ENCODE data around the gene KMT2B. TPM values are rescaled to one million over a fixed set of nuclear protein-coding genes. Genes with fewer than 3 reads are reported as not detected.

The KMT2B gene
- total and polyA plus RNA-seq, 2 experiments from 2014 or later, result 15.8 to 49.8 TPM

DNA sequence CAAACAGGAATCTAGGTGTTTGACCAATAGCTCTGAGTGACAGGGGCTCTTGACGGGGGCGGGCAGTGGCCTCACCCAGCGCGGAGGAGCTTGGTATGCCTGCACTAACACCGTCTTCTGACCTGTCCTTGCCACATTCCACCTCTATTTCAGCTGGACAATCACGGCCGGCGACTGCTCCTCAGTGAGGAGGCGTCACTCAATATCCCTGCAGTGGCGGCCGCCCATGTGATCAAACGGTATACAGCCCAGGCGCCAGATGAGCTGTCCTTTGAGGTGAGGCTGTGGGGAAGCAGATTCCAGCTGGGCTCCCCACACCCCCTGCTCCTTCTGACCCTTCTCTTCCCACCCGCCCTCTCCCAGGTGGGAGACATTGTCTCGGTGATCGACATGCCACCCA is 62.3 kb downstream of the KMT2B start (continued):
- TF ChIP-seq ZNF331 (CRISPR knock-in tag; IDR thresholded peaks at IDR 0.05; ENCODE audit: low read depth), result no peak
- no peak for TF ChIP-seq POLR2AphosphoS5 (IDR thresholded peaks at IDR 0.05; ENCODE audit: low read depth)
- TF ChIP-seq NANOG (IDR thresholded peaks at IDR 0.05; ENCODE audit: borderline replicate concordance), result no peak
- TF ChIP-seq, protein P1, sequence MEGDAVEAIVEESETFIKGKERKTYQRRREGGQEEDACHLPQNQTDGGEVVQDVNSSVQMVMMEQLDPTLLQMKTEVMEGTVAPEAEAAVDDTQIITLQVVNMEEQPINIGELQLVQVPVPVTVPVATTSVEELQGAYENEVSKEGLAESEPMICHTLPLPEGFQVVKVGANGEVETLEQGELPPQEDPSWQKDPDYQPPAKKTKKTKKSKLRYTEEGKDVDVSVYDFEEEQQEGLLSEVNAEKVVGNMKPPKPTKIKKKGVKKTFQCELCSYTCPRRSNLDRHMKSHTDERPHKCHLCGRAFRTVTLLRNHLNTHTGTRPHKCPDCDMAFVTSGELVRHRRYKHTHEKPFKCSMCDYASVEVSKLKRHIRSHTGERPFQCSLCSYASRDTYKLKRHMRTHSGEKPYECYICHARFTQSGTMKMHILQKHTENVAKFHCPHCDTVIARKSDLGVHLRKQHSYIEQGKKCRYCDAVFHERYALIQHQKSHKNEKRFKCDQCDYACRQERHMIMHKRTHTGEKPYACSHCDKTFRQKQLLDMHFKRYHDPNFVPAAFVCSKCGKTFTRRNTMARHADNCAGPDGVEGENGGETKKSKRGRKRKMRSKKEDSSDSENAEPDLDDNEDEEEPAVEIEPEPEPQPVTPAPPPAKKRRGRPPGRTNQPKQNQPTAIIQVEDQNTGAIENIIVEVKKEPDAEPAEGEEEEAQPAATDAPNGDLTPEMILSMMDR (conservative IDR thresholded peaks at IDR 0.05; ENCODE audit: low read depth in 2 of 2), result no peak
- TF ChIP-seq ZNF114 (CRISPR knock-in tag; IDR thresholded peaks at IDR 0.05), result no peak

DNA sequence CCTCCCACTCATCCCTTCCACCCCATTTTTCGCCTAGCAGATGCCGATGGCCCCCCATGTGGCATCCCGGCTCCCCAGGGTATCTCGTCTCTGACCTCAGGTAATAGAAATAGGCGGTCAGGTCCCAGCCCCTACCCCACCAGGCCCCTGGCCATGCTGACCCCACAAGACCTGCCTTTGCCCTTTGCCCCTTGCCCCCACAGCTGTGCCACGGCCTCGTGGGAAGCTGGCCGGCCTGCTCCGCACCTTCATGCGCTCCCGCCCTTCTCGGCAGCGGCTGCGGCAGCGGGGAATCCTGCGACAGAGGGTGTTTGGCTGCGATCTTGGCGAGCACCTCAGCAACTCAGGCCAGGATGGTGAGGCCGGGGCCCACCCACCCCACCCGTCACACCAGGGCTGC is 62.9 kb downstream of the KMT2B start:
- Histone ChIP-seq H3K4me3 (no peak overlapping the region), H3K27ac (ENCODE audit: low read depth) (no peak overlapping the region)
- TF ChIP-seq, protein P1 (conservative IDR thresholded peaks at IDR 0.05; ENCODE audit: low read depth in 2 of 2), result no peak
- no peak for TF ChIP-seq JUNB (IDR thresholded peaks at IDR 0.05; ENCODE audit: unreplicated experiment)
- TF ChIP-seq EZH2phosphoT487 (IDR thresholded peaks at IDR 0.05; ENCODE audit: unreplicated experiment), result no peak
- TF ChIP-seq STAT1 (IDR thresholded peaks at IDR 0.05; ENCODE audit: unreplicated experiment), result no peak
- no peak for TF ChIP-seq EZH2 (IDR thresholded peaks at IDR 0.05; ENCODE audit: low read depth, unreplicated experiment)
- no peak for TF ChIP-seq ETS1 (IDR thresholded peaks at IDR 0.05)
- no peak for TF ChIP-seq NANOG (IDR thresholded peaks at IDR 0.05; ENCODE audit: borderline replicate concordance)
- TF ChIP-seq, protein P2, sequence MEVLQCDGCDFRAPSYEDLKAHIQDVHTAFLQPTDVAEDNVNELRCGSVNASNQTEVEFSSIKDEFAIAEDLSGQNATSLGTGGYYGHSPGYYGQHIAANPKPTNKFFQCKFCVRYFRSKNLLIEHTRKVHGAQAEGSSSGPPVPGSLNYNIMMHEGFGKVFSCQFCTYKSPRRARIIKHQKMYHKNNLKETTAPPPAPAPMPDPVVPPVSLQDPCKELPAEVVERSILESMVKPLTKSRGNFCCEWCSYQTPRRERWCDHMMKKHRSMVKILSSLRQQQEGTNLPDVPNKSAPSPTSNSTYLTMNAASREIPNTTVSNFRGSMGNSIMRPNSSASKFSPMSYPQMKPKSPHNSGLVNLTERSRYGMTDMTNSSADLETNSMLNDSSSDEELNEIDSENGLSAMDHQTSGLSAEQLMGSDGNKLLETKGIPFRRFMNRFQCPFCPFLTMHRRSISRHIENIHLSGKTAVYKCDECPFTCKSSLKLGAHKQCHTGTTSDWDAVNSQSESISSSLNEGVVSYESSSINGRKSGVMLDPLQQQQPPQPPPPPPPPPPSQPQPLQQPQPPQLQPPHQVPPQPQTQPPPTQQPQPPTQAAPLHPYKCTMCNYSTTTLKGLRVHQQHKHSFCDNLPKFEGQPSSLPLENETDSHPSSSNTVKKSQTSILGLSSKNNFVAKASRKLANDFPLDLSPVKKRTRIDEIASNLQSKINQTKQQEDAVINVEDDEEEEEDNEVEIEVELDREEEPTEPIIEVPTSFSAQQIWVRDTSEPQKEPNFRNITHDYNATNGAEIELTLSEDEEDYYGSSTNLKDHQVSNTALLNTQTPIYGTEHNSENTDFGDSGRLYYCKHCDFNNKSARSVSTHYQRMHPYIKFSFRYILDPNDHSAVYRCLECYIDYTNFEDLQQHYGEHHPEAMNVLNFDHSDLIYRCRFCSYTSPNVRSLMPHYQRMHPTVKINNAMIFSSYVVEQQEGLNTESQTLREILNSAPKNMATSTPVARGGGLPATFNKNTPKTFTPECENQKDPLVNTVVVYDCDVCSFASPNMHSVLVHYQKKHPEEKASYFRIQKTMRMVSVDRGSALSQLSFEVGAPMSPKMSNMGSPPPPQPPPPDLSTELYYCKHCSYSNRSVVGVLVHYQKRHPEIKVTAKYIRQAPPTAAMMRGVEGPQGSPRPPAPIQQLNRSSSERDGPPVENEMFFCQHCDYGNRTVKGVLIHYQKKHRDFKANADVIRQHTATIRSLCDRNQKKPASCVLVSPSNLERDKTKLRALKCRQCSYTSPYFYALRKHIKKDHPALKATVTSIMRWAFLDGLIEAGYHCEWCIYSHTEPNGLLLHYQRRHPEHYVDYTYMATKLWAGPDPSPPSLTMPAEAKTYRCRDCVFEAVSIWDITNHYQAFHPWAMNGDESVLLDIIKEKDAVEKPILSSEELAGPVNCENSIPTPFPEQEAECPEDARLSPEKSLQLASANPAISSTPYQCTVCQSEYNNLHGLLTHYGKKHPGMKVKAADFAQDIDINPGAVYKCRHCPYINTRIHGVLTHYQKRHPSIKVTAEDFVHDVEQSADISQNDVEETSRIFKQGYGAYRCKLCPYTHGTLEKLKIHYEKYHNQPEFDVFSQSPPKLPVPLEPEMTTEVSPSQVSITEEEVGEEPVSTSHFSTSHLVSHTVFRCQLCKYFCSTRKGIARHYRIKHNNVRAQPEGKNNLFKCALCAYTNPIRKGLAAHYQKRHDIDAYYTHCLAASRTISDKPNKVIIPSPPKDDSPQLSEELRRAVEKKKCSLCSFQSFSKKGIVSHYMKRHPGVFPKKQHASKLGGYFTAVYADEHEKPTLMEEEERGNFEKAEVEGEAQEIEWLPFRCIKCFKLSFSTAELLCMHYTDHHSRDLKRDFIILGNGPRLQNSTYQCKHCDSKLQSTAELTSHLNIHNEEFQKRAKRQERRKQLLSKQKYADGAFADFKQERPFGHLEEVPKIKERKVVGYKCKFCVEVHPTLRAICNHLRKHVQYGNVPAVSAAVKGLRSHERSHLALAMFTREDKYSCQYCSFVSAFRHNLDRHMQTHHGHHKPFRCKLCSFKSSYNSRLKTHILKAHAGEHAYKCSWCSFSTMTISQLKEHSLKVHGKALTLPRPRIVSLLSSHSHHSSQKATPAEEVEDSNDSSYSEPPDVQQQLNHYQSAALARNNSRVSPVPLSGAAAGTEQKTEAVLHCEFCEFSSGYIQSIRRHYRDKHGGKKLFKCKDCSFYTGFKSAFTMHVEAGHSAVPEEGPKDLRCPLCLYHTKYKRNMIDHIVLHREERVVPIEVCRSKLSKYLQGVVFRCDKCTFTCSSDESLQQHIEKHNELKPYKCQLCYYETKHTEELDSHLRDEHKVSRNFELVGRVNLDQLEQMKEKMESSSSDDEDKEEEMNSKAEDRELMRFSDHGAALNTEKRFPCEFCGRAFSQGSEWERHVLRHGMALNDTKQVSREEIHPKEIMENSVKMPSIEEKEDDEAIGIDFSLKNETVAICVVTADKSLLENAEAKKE (CRISPR knock-in tag; IDR thresholded peaks at IDR 0.05), result no peak

More for the DNA sequence above, 62.9 kb downstream of the KMT2B start:
- Histone ChIP-seq H3K36me3 (ENCODE audit: insufficient read depth) (no peaks in the 10 kb centered on the region), H3K79me2 (replicated peaks; ENCODE audit: insufficient read depth) (no peaks in the 10 kb centered on the region), H3F3A (replicated peaks; ENCODE audit: low read depth) (0 out of 2 replicates have a peak, but pooled peaks cover 3% of the 10 kb centered on the region), H3K4me2 (no peak overlapping the region), H3K9me2 (ENCODE audit: insufficient read depth) (no peaks in the 10 kb centered on the region), H4K20me1 (replicated peaks; ENCODE audit: insufficient read depth) (no peaks in the 10 kb centered on the region), H2AFZ (no peak overlapping the region), H3K4me1 (ENCODE audit: insufficient read depth) (peaks cover 31% of the 10 kb centered on the region), H3K27me3 (ENCODE audit: insufficient read depth) (peaks cover 11% of the 10 kb centered on the region)
- no peak for DNase-seq (ENCODE audit: low spot score)
- Mint-ChIP-seq H3K36me3 (ENCODE audit: low read depth) (peaks cover 6% of the 10 kb centered on the region; the same call in 1 of the 3 replicates), H3K4me1 (peaks cover 48% of the 10 kb centered on the region), H3K9me3 (no peaks in the 10 kb centered on the region), H3K27ac (no peak overlapping the region), H3K4me3 (no peak overlapping the region), H3K27me3 (ENCODE audit: insufficient read depth, low read depth, poor library complexity) (peaks cover 32% of the 10 kb centered on the region)
- ATAC-seq, result no peak
